Lower leg skin (tissue), 3 donors: ENCODE measurements around the gene APBB2.

Source experiments
- CTCF ChIP-seq, 3 donors: fragments of 450-650 bp; IDR thresholded peaks; one replicate each; pipeline ENCODE4 v1.5.1; 2016; ENCODE audit warnings: antibody characterized with exemption in 3 of 3, mild to moderate bottlenecking in 3 of 3, moderate library complexity in 2 of 3
- POLR2A ChIP-seq, 2 donors: fragments of 450-650 bp; IDR thresholded peaks; one replicate each; pipeline ENCODE4 v1.6.1; 2016 to 2017; ENCODE audit warnings: antibody characterized with exemption in 2 of 2, mild to moderate bottlenecking in 1 of 2, moderate library complexity in 1 of 2

- TF ChIP-seq CTCF (IDR thresholded peaks at IDR 0.05) (no peak), POLR2A (IDR thresholded peaks at IDR 0.05) (no peak)
These were observed 162.1 kb downstream of the APBB2 start for GRCh38 chr4:41052287-41052686.
